ENCODE measurements around the gene DIP2C.

Gene DIP2C

DNA sequence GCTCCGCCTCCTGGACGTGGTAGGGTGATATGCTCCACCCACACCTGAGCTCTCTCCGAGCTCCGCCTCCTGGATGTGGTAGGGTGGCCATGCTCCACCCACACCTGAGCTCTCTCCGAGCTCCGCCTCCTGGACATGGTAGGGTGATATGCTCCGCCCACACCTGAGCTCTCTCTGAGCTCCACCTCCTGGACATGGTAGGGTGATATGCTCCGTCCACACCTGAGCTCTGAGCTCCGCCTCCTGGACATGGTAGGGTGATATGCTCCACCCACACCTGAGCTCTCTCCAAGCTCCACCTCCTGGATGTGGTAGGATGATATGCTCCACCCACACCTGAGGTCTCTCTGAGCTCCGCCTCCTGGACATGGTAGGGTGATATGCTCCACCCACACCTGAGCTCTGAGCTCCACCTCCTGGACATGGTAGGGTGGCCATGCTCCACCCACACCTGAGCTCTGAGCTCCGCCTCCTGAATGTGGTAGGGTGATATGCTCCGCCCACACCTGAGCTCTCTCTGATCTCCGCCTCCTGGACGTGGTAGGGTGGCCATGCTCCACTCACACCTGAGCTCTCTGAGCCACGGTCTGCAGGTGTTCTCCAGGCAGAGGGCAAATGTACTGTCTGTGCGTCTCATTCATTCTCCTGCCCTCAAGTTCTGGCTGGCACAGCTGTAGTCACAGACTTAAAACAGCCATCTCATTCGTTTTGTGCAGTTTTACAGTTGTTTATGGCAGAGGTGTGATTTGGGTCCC, 252.4 kb downstream of the DIP2C start:
- TF ChIP-seq, protein P1, sequence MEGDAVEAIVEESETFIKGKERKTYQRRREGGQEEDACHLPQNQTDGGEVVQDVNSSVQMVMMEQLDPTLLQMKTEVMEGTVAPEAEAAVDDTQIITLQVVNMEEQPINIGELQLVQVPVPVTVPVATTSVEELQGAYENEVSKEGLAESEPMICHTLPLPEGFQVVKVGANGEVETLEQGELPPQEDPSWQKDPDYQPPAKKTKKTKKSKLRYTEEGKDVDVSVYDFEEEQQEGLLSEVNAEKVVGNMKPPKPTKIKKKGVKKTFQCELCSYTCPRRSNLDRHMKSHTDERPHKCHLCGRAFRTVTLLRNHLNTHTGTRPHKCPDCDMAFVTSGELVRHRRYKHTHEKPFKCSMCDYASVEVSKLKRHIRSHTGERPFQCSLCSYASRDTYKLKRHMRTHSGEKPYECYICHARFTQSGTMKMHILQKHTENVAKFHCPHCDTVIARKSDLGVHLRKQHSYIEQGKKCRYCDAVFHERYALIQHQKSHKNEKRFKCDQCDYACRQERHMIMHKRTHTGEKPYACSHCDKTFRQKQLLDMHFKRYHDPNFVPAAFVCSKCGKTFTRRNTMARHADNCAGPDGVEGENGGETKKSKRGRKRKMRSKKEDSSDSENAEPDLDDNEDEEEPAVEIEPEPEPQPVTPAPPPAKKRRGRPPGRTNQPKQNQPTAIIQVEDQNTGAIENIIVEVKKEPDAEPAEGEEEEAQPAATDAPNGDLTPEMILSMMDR (IDR thresholded peaks at IDR 0.05) = no peak

DNA sequence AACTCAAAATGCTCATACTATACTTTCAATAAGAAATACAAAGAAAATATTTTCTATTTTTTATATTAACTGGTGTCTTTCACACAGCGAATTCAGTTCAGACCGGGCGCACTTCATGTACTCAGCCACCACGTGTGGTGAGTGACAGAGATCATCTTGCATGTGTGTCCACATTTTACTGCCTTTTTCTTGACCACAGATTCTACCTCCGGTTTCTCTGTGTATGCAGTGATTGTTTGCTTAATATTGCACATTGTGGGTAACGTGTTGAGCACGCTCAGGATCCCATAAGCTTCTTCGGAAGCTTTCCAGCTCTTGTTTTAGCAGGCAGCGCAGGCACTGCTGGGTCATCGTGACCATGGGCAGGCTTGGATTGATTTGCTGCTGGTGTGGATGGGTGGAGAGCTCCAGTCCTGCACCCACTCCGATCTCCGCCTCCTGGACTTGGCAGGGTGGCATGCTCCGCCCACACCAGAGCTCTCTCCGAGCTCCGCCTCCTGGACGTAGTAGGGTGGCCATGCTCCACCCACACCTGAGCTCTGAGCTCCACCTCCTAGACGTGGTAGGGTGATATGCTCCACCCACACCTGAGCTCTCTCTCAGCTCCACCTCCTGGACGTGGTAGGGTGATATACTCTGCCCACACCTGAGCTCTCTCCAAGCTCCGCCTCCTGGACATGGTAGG, 253.3 kb downstream of the DIP2C start:
- TF ChIP-seq, protein P1 (IDR thresholded peaks at IDR 0.05) = no peak

DNA sequence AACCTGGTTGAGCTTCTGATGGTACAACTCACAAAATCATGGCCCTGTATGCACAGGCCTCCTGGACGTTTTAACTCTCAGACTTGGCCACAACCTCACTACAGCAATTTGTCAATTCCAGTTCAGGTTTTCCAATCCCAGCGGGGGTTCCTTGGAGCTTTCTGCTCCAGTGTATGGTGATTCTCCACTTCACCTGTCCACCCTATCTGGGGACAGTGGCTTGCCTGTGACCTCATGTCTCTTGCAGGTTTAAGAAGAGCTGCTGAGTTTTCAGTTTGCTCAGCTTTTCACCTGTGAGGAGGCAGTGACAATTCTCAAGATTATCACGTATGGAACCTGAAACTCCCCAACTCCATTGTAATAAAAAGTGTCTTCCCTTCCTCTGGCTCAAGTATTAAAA, 254.1 kb downstream of the DIP2C start:
- TF ChIP-seq, protein P1 (IDR thresholded peaks at IDR 0.05) = no peak

DNA sequence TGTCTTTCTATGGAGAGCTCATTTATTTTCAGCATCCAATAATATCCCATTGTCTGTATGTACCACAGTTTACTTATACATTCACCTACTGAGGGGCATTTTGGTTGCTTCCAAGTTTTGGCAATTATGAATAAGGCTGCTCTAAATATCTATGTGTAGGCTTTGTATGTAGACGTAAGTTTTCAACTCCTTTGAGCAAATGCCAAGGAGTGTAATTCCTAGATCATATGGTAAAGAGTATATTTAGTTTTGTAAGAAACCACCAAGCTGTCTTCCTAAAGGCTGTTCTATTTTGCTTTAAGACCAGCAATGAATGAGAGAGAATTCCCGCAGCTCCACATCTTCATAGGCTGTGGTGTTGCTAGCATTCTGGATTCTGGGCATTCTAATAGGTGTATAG, 259.8 kb downstream of the DIP2C start:
- TF ChIP-seq, protein P1 (IDR thresholded peaks at IDR 0.05) = no peak

DNA sequence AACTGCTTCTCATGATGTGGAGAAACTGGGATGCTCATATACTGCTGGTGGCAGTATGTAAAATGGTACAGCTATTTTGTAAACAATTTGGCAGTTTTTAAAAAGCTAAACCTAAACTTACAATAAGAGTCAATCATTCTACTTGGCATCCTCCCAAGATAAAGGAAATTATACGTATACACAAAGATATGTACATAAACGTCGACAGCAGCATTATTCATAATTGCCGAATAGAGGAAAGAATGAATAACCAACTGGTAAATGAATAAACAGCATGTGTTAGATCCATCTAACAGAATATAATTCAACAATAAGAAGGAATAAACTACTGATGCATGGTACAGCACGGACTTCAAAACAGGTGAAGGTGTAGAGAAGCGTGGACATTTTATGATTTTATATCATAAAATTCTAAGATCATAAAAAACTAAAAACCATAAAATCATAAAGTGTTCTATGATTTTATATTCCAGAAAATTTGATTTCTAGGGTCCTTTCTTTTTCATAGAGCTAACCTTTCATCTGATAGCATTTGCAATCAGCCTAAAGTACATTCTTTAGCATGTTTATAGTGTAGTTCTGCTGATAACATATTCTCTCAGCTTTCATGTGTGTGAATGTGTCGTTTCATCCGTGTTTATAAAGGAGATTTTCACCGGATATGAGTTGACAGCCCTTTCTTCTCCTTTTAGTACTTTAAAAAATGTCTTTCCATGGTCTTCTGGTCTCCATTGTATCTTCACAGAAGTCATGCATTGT, 261.5 kb downstream of the DIP2C start:
- TF ChIP-seq, protein P1 (IDR thresholded peaks at IDR 0.05) = no peak

DNA sequence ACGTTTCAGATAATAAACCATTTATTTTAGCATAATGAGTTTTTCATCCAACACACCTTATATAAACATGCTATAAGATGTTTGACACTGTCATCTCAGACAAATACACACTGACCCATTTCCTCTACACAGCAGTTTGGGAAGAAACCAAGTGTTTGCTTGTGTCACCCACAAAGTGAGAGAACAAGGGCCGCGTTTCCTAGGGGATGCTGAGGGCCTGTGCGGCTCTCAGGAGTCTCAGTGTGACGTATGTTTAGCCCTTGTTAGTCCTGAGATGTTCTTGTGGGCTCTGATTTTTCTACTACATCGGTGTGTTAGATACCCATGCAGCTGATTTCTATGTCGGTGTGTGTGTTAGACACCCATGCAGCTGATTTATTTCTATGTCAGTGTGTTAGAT, 266.3 kb downstream of the DIP2C start:
- TF ChIP-seq, protein P1 (IDR thresholded peaks at IDR 0.05) = no peak

DNA sequence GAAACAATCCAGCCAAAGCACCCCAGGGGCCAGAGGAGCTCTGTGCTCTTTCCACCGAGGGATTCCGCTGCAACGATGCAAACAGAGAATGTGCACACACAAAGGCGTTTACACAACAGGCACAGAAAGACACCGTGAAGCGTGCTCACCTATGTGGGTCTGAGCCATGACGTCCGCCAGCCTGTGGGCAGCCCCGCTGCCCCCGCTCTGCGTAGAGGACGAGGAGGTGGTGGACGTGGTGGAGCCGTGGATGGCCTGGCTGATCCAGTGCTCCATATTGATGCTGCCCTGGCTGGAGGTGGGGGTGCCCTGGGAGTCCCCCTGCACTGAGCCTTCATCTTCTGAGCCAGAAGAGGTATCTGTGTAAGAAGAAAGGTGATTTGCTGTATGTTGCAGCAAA, 266.8 kb downstream of the DIP2C start:
- TF ChIP-seq, protein P1 (IDR thresholded peaks at IDR 0.05) = no peak

All from LNCAP (cell line).